ENCODE results near the gene GRIN2A.
A peak's percentile ranks its signal among the peaks of the same experiment; 100 is the strongest.

Gene GRIN2A

GRCh38 chr16:9736547-9736946 lies 445.7 kb downstream of the GRIN2A start:
- no peak for DNase-seq

- no peak for DNase-seq
Measured at GRCh38 chr16:9723136-9723535, 459.1 kb downstream of the GRIN2A start.

DNA sequence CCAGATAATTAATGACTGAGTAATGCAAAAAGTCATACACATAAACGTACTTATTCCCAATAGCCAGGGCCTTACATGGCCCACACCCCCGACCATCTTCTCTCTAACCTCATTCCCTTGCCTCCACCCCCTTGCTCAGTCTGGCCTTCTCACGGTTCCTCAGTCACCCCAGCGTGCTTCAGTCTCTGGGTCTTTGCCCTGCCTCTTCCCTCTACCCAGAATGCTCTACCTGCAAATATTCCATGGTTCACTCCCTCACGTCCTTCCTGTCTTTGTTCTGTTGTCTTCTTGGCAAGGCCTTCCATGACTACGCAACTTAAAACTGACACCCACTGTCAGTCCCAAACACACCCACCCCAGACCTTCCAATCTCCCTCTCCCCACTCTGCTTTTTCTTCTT lies 468.3 kb downstream of the GRIN2A start:
- no peak for DNase-seq

DNA sequence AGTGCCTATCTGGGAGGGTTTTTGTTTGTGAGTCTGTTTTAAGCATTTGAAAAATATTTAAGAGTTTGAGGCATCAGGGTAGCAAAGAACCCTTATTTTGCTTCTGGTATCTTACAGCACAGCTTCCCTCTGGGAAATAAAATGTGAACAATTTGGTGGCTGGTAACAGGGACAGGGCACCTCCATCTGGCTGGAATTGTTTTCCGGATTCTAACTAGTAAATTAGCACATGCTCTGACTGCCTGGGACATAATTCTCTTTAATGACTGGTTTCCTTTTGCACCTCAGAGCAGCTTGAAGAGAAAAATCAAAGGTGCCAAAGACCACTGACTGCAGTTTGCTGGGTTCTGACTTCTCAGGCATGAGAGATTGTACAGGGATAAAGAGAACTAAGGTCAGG lies 469.1 kb downstream of the GRIN2A start:
- DNase-seq, result no peak

DNA sequence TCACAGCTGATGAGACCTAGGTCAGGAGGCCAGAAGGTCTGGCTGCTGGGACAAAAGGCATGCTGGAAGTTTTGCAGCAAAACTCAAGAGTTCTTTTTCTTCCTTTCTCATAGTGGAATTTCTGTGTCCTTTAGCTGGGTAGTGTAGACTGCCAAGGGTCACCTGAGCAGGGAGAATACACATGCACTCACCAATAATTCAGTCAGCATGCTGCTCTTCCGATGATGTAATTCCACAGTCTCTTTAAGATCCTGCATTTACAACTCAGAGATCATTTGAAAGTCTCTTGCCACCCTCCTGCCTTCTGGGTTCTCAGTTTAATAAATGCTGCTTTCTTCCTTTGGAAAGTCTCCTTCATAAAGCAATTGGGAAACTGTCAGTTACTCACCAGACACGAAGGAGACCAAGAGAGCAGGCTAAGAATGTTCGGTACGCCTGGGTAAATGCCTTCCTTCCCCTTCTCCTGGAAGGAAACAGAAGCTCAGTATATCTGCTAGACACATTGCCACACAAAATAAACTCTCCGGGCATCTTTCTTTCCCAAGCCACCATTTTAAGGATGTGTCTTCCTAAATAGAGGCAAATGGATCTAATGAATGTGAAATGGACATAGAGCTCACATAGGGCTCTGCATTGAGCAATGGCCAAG lies 473.1 kb downstream of the GRIN2A start:
- no peak for DNase-seq

DNA sequence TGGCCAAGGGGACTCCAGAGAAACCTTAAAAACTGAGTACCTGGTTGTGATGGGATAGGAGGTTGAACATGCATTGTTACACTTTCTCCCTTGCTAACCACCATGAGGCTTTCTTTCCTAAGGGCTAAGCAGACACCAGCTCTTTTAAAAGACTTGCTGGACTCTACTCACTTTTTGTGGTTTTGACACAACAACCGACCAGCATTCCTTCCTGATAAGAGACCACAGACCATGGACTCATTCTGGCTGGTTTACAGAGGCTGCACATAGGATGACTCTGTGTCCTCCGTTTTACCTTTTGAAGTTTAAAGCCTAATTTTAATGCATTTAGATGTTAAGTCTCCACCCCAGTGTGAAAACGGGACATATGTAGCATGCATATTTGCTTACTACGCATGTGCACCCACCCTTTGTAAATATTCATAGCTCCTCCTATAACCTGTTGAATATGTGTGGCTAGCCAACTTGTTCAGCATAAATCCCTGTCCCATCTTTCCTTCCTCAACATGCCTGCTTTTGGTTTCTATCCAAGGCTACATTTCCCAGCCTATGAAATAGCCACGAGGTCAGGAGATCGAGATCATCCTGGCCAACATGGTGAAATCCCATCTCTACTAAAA lies 475.9 kb downstream of the GRIN2A start:
- peak; percentile 89 for DNase-seq

- peak; percentile 70 for DNase-seq
Measured at GRCh38 chr16:9703731-9704130, 478.5 kb downstream of the GRIN2A start.

All from NCI-H226 (cell line).